HCT116 (cell line): Measurements from ENCODE around the gene GSG1L.

ENCODE experiments used
- CEBPB ChIP-seq: IDR thresholded peaks from 2 replicates; pipeline ENCODE4 v1.6.1; 2012; ENCODE audit warnings: low read depth
- ELF1 ChIP-seq: IDR thresholded peaks from 2 replicates; pipeline ENCODE4 v1.6.1; 2012; ENCODE audit warnings: low read depth, borderline replicate concordance
- EZH2 ChIP-seq: fragments of 200-600 bp; sonication (generic); IDR thresholded peaks from 2 replicates; pipeline ENCODE4 v1.6.1; 2017; ENCODE audit warnings: antibody characterized with exemption, mixed run types
- EZH2phosphoT487 ChIP-seq: fragments of 200-600 bp; IDR thresholded peaks from 2 replicates; pipeline ENCODE4 v1.6.1; 2018; ENCODE audit warnings: antibody characterized with exemption, borderline replicate concordance
- MAX ChIP-seq: IDR thresholded peaks from 2 replicates; pipeline ENCODE4 v1.6.1; 2012
- POLR2A ChIP-seq: IDR thresholded peaks from 2 replicates; pipeline ENCODE4 v1.7.0; 2011; ENCODE audit warnings: borderline replicate concordance; ENCODE audit not compliant: insufficient read depth, insufficient read length; ENCODE audit errors: extremely low read depth
- POLR2AphosphoS5 ChIP-seq: IDR thresholded peaks from 2 replicates; pipeline ENCODE4 v1.6.1; 2011; ENCODE audit warnings: mild to moderate bottlenecking, low read depth, low read length, moderate library complexity
- SP1 ChIP-seq: IDR thresholded peaks from 2 replicates; pipeline ENCODE4 v1.6.1; 2012; ENCODE audit warnings: low read depth
- SRF ChIP-seq: IDR thresholded peaks from 2 replicates; pipeline ENCODE4 v1.6.1; 2012; ENCODE audit warnings: low read depth
- TCF7L2 ChIP-seq: IDR thresholded peaks from 2 replicates; pipeline ENCODE4 v1.7.0; 2011; ENCODE audit warnings: borderline replicate concordance, inconsistent platforms; ENCODE audit not compliant: insufficient read depth, insufficient read length; ENCODE audit errors: extremely low read depth
- YY1 ChIP-seq: IDR thresholded peaks from 2 replicates; pipeline ENCODE4 v1.6.1; 2011; ENCODE audit warnings: low read length, low read depth, moderate library complexity, mild to moderate bottlenecking; ENCODE audit not compliant: insufficient replicate concordance; ENCODE audit errors: extremely low read depth
- ZNF274 ChIP-seq: fragments of 200-500 bp; sonication (Bioruptor generic); IDR thresholded peaks from 2 replicates; pipeline ENCODE4 v1.6.1; 2014; ENCODE audit warnings: mild to moderate bottlenecking, low read depth, low read length, inconsistent platforms
- TF ChIP-seq, protein P1 (sequence below), 3 experiments: fragments of 200-600 bp in 1 of 3; sonication (generic) in 1 of 3; IDR thresholded peaks in 2 of 3; conservative IDR thresholded peaks in 1 of 3; 2 replicates each; pipeline ENCODE4 v1.5.1; 2012 to 2017; ENCODE audit warnings: low read depth in 2 of 3, low read length in 2 of 3, antibody characterized with exemption in 1 of 3, borderline replicate concordance in 1 of 3, control low read depth in 1 of 3, mild to moderate bottlenecking in 1 of 3, mixed read lengths in 1 of 3, mixed run types in 1 of 3, moderate library complexity in 1 of 3; ENCODE audit not compliant: insufficient read depth in 1 of 3
- TF ChIP-seq, protein P2 (sequence below): IDR thresholded peaks from 2 replicates; pipeline ENCODE4 v1.6.1; 2012; ENCODE audit warnings: low read depth

DNA sequence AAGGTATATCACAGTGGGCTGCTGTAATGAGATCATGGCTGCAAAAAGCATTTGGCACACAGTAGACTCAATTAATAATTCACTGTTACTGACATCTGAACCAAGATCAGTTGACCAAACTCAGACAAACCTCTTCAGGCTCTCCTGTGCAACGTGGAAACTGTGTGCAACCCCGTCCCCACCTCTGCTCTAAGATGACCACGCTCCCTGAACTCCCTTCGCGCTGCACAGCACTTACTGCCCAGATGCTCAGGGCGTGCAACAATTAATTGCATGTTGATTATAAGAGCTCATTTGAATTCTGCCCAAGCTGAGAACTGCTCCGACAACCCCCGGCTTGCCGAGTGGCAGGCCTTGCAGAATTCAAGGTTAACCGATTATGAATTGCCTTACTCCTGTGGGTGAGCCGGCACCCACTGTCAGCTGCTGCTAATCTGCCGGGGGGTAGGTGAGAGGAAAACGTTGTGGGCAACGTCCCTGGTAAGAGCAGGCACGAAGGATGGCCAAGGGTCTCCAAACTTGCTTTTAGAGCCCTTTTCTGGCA lies 1.3 kb upstream of the GSG1L start:
- no peak for TF ChIP-seq EZH2
- TF ChIP-seq, protein P1, sequence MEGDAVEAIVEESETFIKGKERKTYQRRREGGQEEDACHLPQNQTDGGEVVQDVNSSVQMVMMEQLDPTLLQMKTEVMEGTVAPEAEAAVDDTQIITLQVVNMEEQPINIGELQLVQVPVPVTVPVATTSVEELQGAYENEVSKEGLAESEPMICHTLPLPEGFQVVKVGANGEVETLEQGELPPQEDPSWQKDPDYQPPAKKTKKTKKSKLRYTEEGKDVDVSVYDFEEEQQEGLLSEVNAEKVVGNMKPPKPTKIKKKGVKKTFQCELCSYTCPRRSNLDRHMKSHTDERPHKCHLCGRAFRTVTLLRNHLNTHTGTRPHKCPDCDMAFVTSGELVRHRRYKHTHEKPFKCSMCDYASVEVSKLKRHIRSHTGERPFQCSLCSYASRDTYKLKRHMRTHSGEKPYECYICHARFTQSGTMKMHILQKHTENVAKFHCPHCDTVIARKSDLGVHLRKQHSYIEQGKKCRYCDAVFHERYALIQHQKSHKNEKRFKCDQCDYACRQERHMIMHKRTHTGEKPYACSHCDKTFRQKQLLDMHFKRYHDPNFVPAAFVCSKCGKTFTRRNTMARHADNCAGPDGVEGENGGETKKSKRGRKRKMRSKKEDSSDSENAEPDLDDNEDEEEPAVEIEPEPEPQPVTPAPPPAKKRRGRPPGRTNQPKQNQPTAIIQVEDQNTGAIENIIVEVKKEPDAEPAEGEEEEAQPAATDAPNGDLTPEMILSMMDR (IDR thresholded peaks at IDR 0.05 in 2 of 3, conservative IDR thresholded peaks at IDR 0.05 in 1 of 3; ENCODE audit: borderline replicate concordance in 1 of 3, insufficient read depth in 1 of 3, low read depth in 2 of 3, low read length in 2 of 3) = no peak
- no peak for TF ChIP-seq SP1
- no peak for TF ChIP-seq MAX
- no peak for TF ChIP-seq YY1
- no peak for TF ChIP-seq POLR2AphosphoS5
- TF ChIP-seq POLR2A = no peak
- no peak for TF ChIP-seq EZH2phosphoT487
- no peak for TF ChIP-seq SRF
- no peak for TF ChIP-seq ZNF274
- TF ChIP-seq TCF7L2 = no peak
- no peak for TF ChIP-seq ELF1
- TF ChIP-seq, protein P2, sequence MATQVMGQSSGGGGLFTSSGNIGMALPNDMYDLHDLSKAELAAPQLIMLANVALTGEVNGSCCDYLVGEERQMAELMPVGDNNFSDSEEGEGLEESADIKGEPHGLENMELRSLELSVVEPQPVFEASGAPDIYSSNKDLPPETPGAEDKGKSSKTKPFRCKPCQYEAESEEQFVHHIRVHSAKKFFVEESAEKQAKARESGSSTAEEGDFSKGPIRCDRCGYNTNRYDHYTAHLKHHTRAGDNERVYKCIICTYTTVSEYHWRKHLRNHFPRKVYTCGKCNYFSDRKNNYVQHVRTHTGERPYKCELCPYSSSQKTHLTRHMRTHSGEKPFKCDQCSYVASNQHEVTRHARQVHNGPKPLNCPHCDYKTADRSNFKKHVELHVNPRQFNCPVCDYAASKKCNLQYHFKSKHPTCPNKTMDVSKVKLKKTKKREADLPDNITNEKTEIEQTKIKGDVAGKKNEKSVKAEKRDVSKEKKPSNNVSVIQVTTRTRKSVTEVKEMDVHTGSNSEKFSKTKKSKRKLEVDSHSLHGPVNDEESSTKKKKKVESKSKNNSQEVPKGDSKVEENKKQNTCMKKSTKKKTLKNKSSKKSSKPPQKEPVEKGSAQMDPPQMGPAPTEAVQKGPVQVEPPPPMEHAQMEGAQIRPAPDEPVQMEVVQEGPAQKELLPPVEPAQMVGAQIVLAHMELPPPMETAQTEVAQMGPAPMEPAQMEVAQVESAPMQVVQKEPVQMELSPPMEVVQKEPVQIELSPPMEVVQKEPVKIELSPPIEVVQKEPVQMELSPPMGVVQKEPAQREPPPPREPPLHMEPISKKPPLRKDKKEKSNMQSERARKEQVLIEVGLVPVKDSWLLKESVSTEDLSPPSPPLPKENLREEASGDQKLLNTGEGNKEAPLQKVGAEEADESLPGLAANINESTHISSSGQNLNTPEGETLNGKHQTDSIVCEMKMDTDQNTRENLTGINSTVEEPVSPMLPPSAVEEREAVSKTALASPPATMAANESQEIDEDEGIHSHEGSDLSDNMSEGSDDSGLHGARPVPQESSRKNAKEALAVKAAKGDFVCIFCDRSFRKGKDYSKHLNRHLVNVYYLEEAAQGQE = no peak
- no peak for TF ChIP-seq CEBPB
